ENCODE results near the gene NDUFV2.
A peak's percentile ranks its signal among the peaks of the same experiment; 100 is the strongest.

Gene NDUFV2

DNA sequence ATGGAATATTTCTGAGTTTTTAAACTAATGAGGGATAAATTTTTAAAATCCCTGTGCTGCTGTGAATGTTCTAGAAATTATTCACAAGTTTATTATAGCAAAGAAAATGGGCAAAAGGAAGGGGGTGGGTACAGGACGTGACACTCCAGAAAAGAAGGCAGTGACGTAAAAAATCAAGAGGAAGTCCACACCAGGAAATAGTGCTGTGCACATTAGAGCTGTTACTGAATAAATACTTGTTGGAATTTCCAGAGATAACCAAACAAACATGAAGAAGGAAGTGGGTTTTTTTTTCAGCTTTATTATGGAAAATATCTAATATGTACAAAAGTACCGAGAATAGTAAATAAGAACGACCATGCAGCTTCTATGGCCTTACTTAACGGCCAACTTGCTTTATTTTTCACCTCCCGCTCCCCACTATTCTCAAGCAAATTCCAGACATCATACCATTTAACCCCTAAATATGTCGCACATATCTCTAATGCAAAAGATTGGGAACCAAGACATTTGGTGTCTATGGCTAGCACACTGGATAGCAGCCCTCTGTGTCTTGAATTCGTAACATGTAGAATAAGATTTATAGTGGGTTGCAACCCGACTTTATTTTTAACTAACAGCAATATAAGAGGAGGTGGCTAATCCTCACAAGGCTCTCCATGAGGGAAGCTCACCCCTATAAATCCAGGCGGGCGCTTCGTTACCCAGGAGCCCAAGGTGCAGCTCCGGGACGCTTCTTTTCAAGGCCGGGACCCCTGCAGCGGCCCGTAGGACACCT is 580 bp upstream of the NDUFV2 start:
- Histone ChIP-seq H3K4me1 (ENCODE audit: control insufficient read depth, insufficient read depth, low read length) (peaks cover 28% of the 10 kb centered on the region), H3K27me3 (ENCODE audit: control insufficient read depth in 1 of 2, insufficient read depth in 2 of 2, low read length in 2 of 2) (no peaks in the 10 kb centered on the region), H3K36me3 (ENCODE audit: control insufficient read depth in 2 of 2, insufficient read depth in 2 of 2, low read length in 2 of 2) (no peaks in the 10 kb centered on the region), H3K4me3 (ENCODE audit: low read length in 2 of 2) (peak overlapping the region; percentile 81 to 84), H3K9me3 (ENCODE audit: control insufficient read depth in 2 of 2, low read length in 2 of 2) (no peaks in the 10 kb centered on the region), H3K9ac (ENCODE audit: low read length in 2 of 2) (peak overlapping the region; percentile 80 to 86), H3K27ac (ENCODE audit: low read length) (peak overlapping the region; percentile 85)

DNA sequence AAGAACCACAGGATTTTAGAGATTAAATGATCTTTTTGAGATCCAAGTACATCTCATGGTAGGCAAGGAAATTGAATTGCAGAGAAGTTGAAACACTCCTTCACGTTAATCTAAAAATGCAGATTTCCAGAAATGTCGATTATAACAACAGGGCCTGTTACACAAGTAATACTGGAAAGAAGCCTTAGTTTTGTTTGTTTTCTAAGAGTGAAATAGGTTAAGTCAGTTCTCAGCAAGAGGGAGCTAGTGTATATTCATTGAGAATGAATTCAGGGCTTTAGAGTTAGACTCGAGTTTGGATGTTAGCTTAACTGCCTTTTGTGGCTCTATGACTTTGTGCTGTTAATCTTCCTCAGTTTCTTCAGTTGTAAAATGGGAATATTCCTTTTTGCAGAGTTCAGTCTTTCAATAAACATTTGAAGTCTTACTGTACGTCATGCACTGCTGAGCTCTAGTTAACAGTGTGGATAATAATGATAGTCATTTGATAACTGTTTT is 926 bp downstream of the NDUFV2 start:
- Histone ChIP-seq H3K4me3 (ENCODE audit: low read length in 2 of 2) (peak overlapping the region; percentile 81 to 92), H3K27me3 (ENCODE audit: control insufficient read depth in 1 of 2, insufficient read depth in 2 of 2, low read length in 2 of 2) (no peaks in the 10 kb centered on the region)

DNA sequence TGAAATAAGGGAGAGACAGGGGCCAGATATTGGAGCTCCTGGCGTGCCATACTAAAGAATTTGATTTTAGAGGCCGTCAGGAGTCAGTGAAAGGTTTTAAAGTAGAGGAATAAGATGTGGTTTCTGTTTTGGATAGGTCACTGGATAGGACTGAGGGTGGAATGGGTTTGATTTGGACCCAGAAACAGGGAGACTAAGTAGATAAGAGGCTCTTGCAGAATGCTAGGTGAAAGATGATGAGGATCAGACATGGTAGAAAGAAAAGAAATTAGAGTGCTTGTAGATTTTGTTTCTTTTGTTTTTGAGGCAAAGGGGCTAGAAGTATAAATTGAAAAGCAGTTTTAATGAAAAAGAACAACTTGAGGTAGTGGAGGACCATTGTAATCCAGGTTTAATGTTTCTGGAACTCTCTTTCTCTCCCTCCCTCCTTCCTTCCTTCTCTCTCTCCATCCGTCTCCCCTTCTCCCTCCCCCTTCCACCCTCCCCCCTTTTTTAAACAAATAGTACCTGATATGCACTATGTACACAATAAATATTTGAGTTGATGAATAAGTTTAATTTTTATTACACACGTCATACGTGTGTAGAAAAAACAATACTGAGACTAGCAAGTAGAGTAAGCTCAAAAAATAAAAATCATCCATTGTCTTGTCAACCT is 1.9 kb downstream of the NDUFV2 start:
- Histone ChIP-seq H3K4me3 (ENCODE audit: low read length in 2 of 2) (peak overlapping the region; percentile 81 to 92), H3K9me3 (ENCODE audit: control insufficient read depth in 2 of 2, low read length in 2 of 2) (no peaks in the 10 kb centered on the region), H3K27me3 (ENCODE audit: control insufficient read depth in 1 of 2, insufficient read depth in 2 of 2, low read length in 2 of 2) (no peaks in the 10 kb centered on the region), H3K36me3 (ENCODE audit: control insufficient read depth in 2 of 2, insufficient read depth in 2 of 2, low read length in 2 of 2) (no peaks in the 10 kb centered on the region), H3K4me1 (ENCODE audit: control insufficient read depth, insufficient read depth, low read length) (peaks cover 31% of the 10 kb centered on the region), H3K27ac (ENCODE audit: low read length) (peak overlapping the region; percentile 85), H3K9ac (ENCODE audit: low read length in 2 of 2) (peak overlapping the region; percentile 90 to 97)

More for the DNA sequence above, 926 bp downstream of the NDUFV2 start:
- Histone ChIP-seq H3K36me3 (ENCODE audit: control insufficient read depth in 2 of 2, insufficient read depth in 2 of 2, low read length in 2 of 2) (no peaks in the 10 kb centered on the region), H3K27ac (ENCODE audit: low read length) (peak overlapping the region; percentile 85), H3K9me3 (ENCODE audit: control insufficient read depth in 2 of 2, low read length in 2 of 2) (no peaks in the 10 kb centered on the region), H3K9ac (ENCODE audit: low read length in 2 of 2) (peak overlapping the region; percentile 90 to 97), H3K4me1 (ENCODE audit: control insufficient read depth, insufficient read depth, low read length) (peaks cover 29% of the 10 kb centered on the region)

DNA sequence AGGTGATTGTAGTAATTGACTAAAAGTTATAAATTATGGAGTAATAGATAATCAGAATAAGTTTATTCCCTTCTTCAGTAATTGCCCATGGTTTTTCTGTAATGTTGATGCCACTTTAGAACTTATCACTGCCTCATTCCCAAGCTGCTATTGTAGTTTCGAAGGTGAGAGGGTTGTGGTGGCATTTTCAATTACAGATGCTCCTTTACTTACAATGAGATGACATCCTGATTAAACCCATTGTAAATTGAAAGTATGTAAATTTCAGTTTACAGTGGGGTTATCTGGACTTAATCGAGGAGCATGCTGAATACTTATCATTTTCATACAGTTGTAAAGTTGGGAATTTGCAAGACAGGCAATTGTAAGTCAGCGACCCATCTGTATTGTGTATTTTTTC is 2.9 kb downstream of the NDUFV2 start:
- Histone ChIP-seq H3K36me3 (ENCODE audit: control insufficient read depth in 2 of 2, insufficient read depth in 2 of 2, low read length in 2 of 2) (no peaks in the 10 kb centered on the region), H3K27me3 (ENCODE audit: control insufficient read depth in 1 of 2, insufficient read depth in 2 of 2, low read length in 2 of 2) (no peaks in the 10 kb centered on the region), H3K4me3 (ENCODE audit: low read length in 2 of 2) (peak overlapping the region; percentile 81 to 92), H3K4me1 (ENCODE audit: control insufficient read depth, insufficient read depth, low read length) (peaks cover 31% of the 10 kb centered on the region), H3K9me3 (ENCODE audit: control insufficient read depth in 2 of 2, low read length in 2 of 2) (no peaks in the 10 kb centered on the region), H3K27ac (ENCODE audit: low read length) (no peak overlapping the region), H3K9ac (ENCODE audit: low read length in 2 of 2) (peak overlapping the region; percentile 1 to 97)

DNA sequence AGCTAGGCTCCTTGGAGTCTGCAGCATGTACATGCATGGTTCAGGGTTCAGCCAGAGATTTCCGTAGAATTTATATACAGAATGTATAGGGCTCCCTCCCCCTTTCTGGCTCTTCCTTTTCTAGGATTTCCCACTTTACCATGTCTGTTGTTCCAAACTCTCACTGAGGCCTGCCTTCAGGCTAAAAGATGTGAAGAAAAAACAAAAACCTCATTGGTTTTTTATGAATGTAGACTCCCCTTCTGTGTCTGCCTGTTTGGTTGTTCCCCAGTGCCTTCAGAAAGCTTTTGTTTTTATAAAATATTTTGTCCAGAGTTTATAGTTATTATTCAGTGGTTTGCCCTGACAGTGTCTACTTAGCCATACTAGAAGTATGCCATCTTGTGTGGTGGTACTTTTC is 3.6 kb downstream of the NDUFV2 start:
- Histone ChIP-seq H3K9ac (ENCODE audit: low read length in 2 of 2) (peak overlapping the region in 1 of 2 donors; percentile 97), H3K27me3 (ENCODE audit: control insufficient read depth in 1 of 2, insufficient read depth in 2 of 2, low read length in 2 of 2) (no peaks in the 10 kb centered on the region), H3K36me3 (ENCODE audit: control insufficient read depth in 2 of 2, insufficient read depth in 2 of 2, low read length in 2 of 2) (no peaks in the 10 kb centered on the region), H3K4me1 (ENCODE audit: control insufficient read depth, insufficient read depth, low read length) (peaks cover 34% of the 10 kb centered on the region), H3K27ac (ENCODE audit: low read length) (peak overlapping the region; percentile 32), H3K9me3 (ENCODE audit: control insufficient read depth in 2 of 2, low read length in 2 of 2) (no peaks in the 10 kb centered on the region), H3K4me3 (ENCODE audit: low read length in 2 of 2) (peak overlapping the region; percentile 81 to 92)

DNA sequence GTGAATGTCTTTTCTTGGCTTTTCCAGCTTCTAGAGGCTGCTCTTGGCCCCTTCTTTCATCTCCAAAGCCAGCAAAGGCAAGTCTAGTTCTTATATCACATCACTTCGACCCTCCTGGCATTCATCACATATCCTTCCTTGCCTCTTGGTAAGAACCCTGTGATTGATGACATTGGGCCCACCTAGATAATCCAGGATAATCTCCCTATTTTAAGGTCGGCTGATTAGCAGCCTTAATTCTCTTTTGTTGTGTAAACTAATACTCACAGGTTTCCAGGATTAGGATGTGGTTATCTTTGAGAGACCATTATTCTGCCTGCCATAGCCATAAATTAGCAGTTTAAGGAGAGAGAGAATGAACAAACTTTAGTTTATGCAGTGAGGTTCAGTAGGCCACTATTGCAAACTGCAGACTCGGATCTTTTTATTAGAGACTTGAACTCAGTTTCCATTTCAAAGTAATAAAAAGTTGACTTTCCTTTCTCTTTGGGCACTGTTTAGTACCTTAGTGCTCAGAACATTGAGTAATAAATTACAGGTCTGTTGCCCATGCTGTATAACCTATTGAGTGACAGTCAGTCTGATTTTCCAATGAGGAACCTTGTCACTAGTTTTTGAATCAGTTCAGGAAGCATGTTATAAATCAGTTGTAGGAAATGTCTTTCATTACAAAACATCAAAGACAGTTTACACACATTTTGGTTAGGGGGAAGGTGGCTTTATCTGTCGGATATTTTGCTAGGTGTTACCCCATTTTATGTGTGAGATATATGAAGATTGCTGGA is 4.5 kb downstream of the NDUFV2 start:
- H3K9me3 ChIP-seq (ENCODE audit: control insufficient read depth in 2 of 2, low read length in 2 of 2) = no peaks in the 10 kb centered on the region
- H3K4me1 ChIP-seq (ENCODE audit: control insufficient read depth, insufficient read depth, low read length) = peaks cover 40% of the 10 kb centered on the region
- no peaks in the 10 kb centered on the region for H3K27me3 ChIP-seq (ENCODE audit: control insufficient read depth in 1 of 2, insufficient read depth in 2 of 2, low read length in 2 of 2)
- peak overlapping the region in 1 of 2 donors; percentile 10 for H3K4me3 ChIP-seq (ENCODE audit: low read length in 2 of 2)
- peak overlapping the region; percentile 32 for H3K27ac ChIP-seq (ENCODE audit: low read length)
- H3K9ac ChIP-seq (ENCODE audit: low read length in 2 of 2) = no peak overlapping the region
- no peaks in the 10 kb centered on the region for H3K36me3 ChIP-seq (ENCODE audit: control insufficient read depth in 2 of 2, insufficient read depth in 2 of 2, low read length in 2 of 2)

DNA sequence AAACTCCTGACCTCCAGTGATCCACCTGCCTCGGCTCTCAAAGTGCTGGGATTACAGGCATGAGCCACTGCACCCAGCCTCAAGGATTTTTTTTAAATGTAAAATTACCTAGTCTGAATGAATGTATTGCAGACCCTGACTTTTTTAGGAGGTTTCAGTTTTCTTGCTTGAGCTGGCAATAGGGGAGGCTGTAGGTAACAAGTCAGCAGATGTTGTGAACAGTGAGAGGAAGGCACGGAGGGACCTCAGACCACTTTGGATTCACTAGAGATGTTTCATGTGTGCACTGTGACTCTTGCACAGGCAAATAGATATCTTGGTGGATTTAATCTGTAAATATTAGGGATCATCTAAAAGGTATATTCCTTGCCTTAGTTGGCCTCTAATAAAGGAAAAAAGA is 6.4 kb downstream of the NDUFV2 start:
- Histone ChIP-seq H3K4me3 (ENCODE audit: low read length in 2 of 2) (peak overlapping the region in 1 of 2 donors; percentile 12), H3K4me1 (ENCODE audit: control insufficient read depth, insufficient read depth, low read length) (peaks cover 47% of the 10 kb centered on the region), H3K9ac (ENCODE audit: low read length in 2 of 2) (peak overlapping the region in 1 of 2 donors; percentile 35), H3K27ac (ENCODE audit: low read length) (no peak overlapping the region), H3K27me3 (ENCODE audit: control insufficient read depth in 1 of 2, insufficient read depth in 2 of 2, low read length in 2 of 2) (no peaks in the 10 kb centered on the region), H3K9me3 (ENCODE audit: control insufficient read depth in 2 of 2, low read length in 2 of 2) (no peaks in the 10 kb centered on the region), H3K36me3 (ENCODE audit: control insufficient read depth in 2 of 2, insufficient read depth in 2 of 2, low read length in 2 of 2) (no peaks in the 10 kb centered on the region)

DNA sequence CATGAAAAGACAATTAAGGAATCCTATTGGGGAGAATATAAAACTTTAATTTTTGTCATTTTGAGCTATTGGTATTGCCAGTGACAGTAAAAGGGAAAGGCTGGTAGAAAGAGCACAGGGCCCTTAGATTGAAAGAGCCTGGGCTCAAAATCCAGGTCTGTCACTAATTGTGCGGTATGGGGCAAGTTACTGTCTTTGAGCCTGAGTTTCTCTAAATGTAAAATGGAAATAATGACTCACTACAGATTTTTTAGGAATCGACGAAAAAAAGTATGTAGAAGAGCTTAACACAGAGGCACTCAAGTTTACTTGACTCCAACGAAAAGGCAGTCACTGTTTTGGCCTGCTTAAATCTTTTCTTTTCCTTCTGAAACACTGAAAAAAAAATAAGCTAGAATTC is 7.0 kb downstream of the NDUFV2 start:
- no peaks in the 10 kb centered on the region for H3K27me3 ChIP-seq (ENCODE audit: control insufficient read depth in 1 of 2, insufficient read depth in 2 of 2, low read length in 2 of 2)
- H3K9ac ChIP-seq (ENCODE audit: low read length in 2 of 2) = peak overlapping the region in 1 of 2 donors; percentile 35
- no peaks in the 10 kb centered on the region for H3K9me3 ChIP-seq (ENCODE audit: control insufficient read depth in 2 of 2, low read length in 2 of 2)
- H3K36me3 ChIP-seq (ENCODE audit: control insufficient read depth in 2 of 2, insufficient read depth in 2 of 2, low read length in 2 of 2) = no peaks in the 10 kb centered on the region
- H3K4me1 ChIP-seq (ENCODE audit: control insufficient read depth, insufficient read depth, low read length) = peaks cover 43% of the 10 kb centered on the region
- H3K27ac ChIP-seq (ENCODE audit: low read length) = no peak overlapping the region
- no peak overlapping the region for H3K4me3 ChIP-seq (ENCODE audit: low read length in 2 of 2)

DNA sequence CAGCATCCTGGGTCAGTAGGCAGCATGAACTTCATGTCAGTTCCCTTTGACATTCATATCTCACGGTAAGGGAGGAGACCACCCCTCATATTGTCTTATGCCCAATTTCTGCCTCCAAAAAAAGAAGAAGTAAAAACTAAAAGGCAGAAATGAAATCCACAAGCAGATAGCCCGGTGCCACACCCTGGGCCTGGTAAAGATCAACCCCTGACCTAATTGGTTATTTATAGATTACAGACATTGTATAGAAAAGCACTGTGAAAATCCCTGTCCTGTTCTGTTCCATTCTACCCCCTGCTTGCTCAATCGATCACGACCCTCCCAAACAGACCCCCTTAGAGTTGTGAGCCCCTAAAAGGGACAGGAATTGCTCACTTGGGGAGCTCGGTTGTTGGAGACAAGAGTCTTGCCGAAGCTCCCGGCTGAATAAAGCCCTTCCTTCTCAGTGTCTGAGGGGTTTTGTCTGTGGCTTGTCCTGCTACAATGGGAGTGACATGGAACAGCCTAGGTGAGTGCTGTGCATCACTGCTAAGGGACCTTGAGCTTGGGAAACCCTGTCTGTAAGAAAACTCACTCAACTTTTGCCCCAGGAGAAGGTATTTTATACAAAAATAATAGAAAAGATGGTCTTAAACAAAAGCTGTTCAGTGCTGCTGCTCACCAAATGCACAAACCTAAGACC is 11.1 kb downstream of the NDUFV2 start:
- peak overlapping the region in 1 of 2 donors; percentile 10 for H3K4me3 ChIP-seq (ENCODE audit: low read length in 2 of 2)
- H3K27ac ChIP-seq (ENCODE audit: low read length) = peak overlapping the region; percentile 25
- peaks cover 32% of the 10 kb centered on the region for H3K4me1 ChIP-seq (ENCODE audit: control insufficient read depth, insufficient read depth, low read length)
- no peaks in the 10 kb centered on the region for H3K27me3 ChIP-seq (ENCODE audit: control insufficient read depth in 1 of 2, insufficient read depth in 2 of 2, low read length in 2 of 2)
- H3K9ac ChIP-seq (ENCODE audit: low read length in 2 of 2) = no peak overlapping the region
- no peaks in the 10 kb centered on the region for H3K36me3 ChIP-seq (ENCODE audit: control insufficient read depth in 2 of 2, insufficient read depth in 2 of 2, low read length in 2 of 2)
- H3K9me3 ChIP-seq (ENCODE audit: control insufficient read depth in 2 of 2, low read length in 2 of 2) = no peaks in the 10 kb centered on the region

DNA sequence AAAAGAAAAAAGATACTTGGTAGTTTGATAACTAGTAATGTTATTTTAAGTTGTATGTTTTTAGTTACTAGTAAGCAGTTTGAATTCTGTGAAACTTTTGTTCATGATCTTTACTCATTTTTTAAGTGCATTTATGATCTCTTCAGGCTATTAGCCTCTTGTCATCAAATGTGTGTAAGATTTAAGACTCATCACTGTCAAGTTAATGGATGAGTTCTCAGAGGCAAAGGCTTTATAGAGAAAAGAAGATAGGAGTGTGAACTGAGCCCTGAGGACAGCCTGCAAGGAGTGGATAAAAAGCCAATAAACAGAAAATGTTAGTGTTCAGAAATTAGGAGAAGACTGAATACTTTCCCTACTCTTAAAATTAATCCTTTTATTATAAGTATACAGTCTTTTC is 13.5 kb downstream of the NDUFV2 start:
- no peak overlapping the region for H3K27ac ChIP-seq (ENCODE audit: low read length)
- H3K36me3 ChIP-seq (ENCODE audit: control insufficient read depth in 2 of 2, insufficient read depth in 2 of 2, low read length in 2 of 2) = no peaks in the 10 kb centered on the region
- no peaks in the 10 kb centered on the region for H3K9me3 ChIP-seq (ENCODE audit: control insufficient read depth in 2 of 2, low read length in 2 of 2)
- H3K9ac ChIP-seq (ENCODE audit: low read length in 2 of 2) = no peak overlapping the region
- H3K27me3 ChIP-seq (ENCODE audit: control insufficient read depth in 1 of 2, insufficient read depth in 2 of 2, low read length in 2 of 2) = no peaks in the 10 kb centered on the region
- H3K4me3 ChIP-seq (ENCODE audit: low read length in 2 of 2) = no peak overlapping the region
- peaks cover 28% of the 10 kb centered on the region for H3K4me1 ChIP-seq (ENCODE audit: control insufficient read depth, insufficient read depth, low read length)

All from stomach smooth muscle (tissue), 2 donors.